Peyer's patch (tissue), 4 donors: ENCODE results near the gene XRCC5.

ENCODE experiments used
- CTCF ChIP-seq, 6 experiments: fragments of 450-650 bp in 4 of 6; fragments of 200-600 bp in 2 of 6; sonication (generic) in 1 of 6; IDR thresholded peaks; one replicate each; pipeline ENCODE4 v1.5.1; 2017 to 2019; ENCODE audit warnings: antibody characterized with exemption in 6 of 6, mild to moderate bottlenecking in 3 of 6, moderate library complexity in 1 of 6
- POLR2A ChIP-seq, 2 donors: fragments of 450-650 bp; IDR thresholded peaks; one replicate each; pipeline ENCODE4 v1.5.1; 2017; ENCODE audit warnings: antibody characterized with exemption in 2 of 2, mild to moderate bottlenecking in 2 of 2, moderate library complexity in 2 of 2

GRCh38 chr2:216139884-216140283 lies 30.7 kb downstream of the XRCC5 start:
- TF ChIP-seq CTCF (IDR thresholded peaks at IDR 0.05) (peak in 4 of 6 experiments; percentile 8 to 49 (median 44)), POLR2A (IDR thresholded peaks at IDR 0.05) (no peak)
